ENCODE measurements around the gene CHST3. TPM values are rescaled to one million over a fixed set of nuclear protein-coding genes. Genes with fewer than 3 reads are reported as not detected.

Gene CHST3
- total and polyA plus RNA-seq, 4 experiments from 2014 or later = not detected

DNA sequence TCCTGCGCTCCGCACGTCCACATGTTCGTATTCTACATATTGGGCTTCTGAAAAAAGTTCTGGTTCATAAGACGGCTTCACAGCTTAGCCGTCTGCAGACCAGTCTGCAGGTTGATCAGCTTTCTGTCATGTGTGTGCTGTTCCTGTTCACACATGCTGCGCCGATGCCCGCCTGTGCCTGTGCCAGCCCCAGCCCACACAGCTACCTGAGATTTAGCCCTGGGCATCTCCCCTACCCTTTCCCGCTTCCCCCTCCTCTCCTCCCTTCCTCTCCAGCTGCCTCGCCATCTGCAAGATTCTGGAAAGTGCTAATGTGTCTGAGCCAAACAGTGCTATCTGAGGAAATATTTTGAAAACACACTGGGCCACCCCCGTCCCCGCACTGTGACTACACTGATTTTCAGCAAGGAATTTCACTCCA lies 7.1 kb downstream of the CHST3 start:
- intact Hi-C loops (cut with micrococcal nuclease) = no loop called here
- POLR2A ChIA-PET (ENCODE audit: partially characterized antibody) = no interaction called here
- DNase-seq = no peak
- H3K4me3 ChIP-seq (ENCODE audit: low read length in 2 of 2) = no peak overlapping the region
- H3K9me3 ChIP-seq (ENCODE audit: control insufficient read depth in 1 of 2, low read length in 2 of 2) = no peaks in the 10 kb centered on the region
- CTCF ChIA-PET (ENCODE audit: partially characterized antibody) = interaction anchor here (0.9 kb wide), 1 partner anchor 75 kb away, joined by 3 read pairs; no protein-coding TSS in a partner anchor
- Mint-ChIP-seq H3K36me3 (no peaks in the 10 kb centered on the region), H3K27ac (no peak overlapping the region), H3K4me1 (peaks cover 0 to 4% (median 3%) of the 10 kb centered on the region in 4 donors), H3K9me3 (no peaks in the 10 kb centered on the region), H3K27me3 (peaks cover 4 to 8% of the 10 kb centered on the region in 2 donors), H3K4me3 (no peak overlapping the region)
- H3K27ac ChIP-seq (ENCODE audit: low read depth, low read length) = no peak overlapping the region
- H3K4me1 ChIP-seq (ENCODE audit: insufficient read depth, low read length) = no peaks in the 10 kb centered on the region
- H3K27me3 ChIP-seq (ENCODE audit: insufficient read depth, low read length) = no peaks in the 10 kb centered on the region
- H3K36me3 ChIP-seq (ENCODE audit: insufficient read depth, low read length) = no peaks in the 10 kb centered on the region

DNA sequence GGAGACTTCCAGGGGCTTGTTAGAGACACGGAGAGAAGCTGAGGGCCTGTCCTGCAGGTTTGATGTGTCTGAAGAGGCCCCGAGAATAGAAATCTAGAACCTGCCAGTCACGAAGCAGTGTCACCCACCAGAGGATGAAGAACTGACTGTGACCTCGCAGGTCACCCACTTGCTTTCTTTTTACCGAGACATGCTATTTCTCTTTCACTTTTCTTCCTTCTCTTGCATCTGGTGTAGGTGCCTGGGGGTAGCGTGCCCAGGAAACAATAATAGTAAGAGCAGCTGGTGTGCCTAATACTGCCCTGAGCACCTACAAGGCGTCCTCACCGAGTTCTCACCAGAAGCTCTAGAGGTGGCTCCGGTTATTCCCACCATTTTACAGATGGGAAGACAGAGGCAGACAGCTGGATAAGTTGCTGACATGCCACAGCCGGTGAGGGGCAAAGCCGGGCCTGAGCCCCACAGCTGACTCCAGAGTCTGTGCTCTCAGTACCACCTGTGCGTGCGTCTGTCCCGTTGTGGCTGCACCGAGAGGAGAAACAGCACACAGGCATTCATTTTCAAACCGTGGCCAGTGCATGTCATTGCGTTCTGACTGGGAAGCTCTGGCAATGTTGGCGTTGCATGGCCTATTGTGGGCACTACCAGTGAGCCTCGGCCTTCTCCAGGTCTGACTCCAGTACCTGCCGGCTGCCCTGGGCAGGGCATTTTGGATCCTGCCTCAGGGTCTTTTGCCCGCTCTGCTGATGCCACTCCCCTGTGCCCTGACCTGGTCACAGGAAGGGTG lies 7.8 kb downstream of the CHST3 start:
- H3K9me3 ChIP-seq (ENCODE audit: control insufficient read depth in 1 of 2, low read length in 2 of 2) = no peaks in the 10 kb centered on the region
- H3K27ac ChIP-seq (ENCODE audit: low read depth, low read length) = no peak overlapping the region
- Mint-ChIP-seq H3K4me3 (no peak overlapping the region), H3K9me3 (no peaks in the 10 kb centered on the region), H3K27me3 (peaks cover 4 to 8% of the 10 kb centered on the region in 2 donors), H3K36me3 (no peaks in the 10 kb centered on the region), H3K4me1 (peaks cover 0 to 4% (median 3%) of the 10 kb centered on the region in 4 donors), H3K27ac (no peak overlapping the region)
- H3K4me3 ChIP-seq (ENCODE audit: low read length in 2 of 2) = no peak overlapping the region
- intact Hi-C loops (cut with micrococcal nuclease) = no loop called here
- no peaks in the 10 kb centered on the region for H3K4me1 ChIP-seq (ENCODE audit: insufficient read depth, low read length)
- ChIA-PET POLR2A (ENCODE audit: partially characterized antibody) (no interaction called here), CTCF (ENCODE audit: partially characterized antibody) (no interaction called here)
- H3K36me3 ChIP-seq (ENCODE audit: insufficient read depth, low read length) = no peaks in the 10 kb centered on the region
- no peak for DNase-seq
- H3K27me3 ChIP-seq (ENCODE audit: insufficient read depth, low read length) = no peaks in the 10 kb centered on the region

DNA sequence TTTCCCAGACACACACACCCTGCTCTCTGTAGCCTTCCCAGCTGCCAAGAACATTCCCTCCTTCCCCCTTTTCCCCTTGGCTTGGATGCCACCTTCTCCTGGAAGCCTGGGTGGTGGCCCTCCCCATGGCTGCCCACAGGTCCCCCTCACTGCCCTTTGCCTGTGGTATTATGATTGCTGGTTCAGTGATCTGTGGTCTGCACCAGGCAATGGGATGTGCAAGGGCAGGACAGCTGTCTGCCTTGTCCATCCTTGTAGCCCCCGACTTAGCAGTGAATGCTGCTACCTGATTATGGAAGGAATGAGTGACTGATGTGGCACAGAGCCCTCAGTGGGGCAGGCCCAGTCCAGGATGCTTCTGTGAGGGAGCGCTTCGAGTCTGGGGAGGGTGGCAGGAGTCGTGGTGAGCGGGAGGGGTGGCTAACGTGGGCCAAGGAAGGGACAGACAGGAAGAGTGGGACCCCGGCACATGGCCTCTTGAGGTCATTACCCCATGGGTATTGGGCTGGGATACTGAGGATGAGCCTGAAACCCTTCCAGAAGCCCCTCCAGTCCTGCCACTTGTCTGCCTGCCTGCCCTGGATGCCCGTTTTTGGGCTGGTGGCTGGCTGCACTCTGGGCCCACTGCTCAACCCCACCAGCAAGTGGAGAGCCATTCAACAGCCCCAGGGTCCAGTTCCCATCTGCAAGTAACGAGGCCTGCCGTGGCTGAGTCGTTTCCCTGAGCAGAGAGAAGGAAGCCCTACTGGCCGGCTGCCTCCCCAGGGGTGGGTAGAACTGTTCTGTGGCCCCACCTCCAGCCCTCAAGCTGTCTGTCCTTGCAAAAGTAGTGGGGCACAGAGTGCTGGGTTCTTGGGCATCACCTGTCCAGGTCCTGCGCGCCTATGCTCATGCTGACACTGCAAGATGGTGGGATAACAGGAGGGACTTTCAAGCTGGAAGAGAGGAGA lies 8.8 kb downstream of the CHST3 start:
- Histone ChIP-seq H3K27ac (ENCODE audit: low read depth, low read length) (no peak overlapping the region), H3K36me3 (ENCODE audit: insufficient read depth, low read length) (no peaks in the 10 kb centered on the region), H3K9me3 (ENCODE audit: control insufficient read depth in 1 of 2, low read length in 2 of 2) (no peaks in the 10 kb centered on the region), H3K27me3 (ENCODE audit: insufficient read depth, low read length) (no peaks in the 10 kb centered on the region), H3K4me3 (ENCODE audit: low read length in 2 of 2) (no peak overlapping the region), H3K4me1 (ENCODE audit: insufficient read depth, low read length) (no peaks in the 10 kb centered on the region)
- Mint-ChIP-seq H3K4me1 (peaks cover 0 to 3% (median under 1%) of the 10 kb centered on the region in 4 donors), H3K9me3 (no peaks in the 10 kb centered on the region), H3K4me3 (no peak overlapping the region), H3K36me3 (no peaks in the 10 kb centered on the region), H3K27ac (no peak overlapping the region), H3K27me3 (peaks cover 0 to 4% of the 10 kb centered on the region in 2 donors)
- DNase-seq = no peak
- CTCF ChIA-PET (ENCODE audit: partially characterized antibody) = no interaction called here
- POLR2A ChIA-PET (ENCODE audit: partially characterized antibody) = no interaction called here
- intact Hi-C loops (cut with micrococcal nuclease) = no loop called here

DNA sequence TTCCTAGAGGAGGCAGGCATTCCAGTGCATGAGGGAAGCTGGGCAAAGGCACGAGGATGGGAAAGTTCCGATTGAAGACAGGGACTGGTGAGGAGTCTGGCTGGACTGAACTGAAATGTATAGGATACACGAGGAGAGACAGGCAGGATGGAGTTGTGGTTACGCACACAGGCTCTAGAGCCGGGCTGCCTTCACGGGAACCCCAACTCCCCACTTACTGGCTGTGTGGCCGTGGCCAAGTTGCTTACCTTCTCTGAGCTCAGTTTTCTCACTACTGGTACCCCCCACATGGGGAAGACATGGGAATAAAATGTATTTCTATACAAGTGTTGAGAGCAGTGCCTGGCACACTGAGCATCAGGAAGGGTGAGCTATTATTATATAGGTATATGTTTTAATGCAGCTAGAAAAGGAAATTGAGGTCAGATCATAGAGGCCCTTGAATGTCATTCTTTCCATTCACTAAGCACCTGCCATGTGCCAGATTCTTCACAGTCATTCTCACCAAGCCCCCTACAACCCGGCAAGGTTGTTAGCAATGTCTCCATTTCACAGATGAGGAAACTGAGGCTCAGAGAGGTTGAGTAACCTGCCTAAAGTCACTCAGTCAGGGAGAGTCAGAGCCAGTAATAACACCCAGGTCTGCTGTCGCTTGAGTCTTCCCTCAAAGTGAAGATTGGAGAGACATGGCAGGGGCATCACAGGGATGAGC lies 9.7 kb downstream of the CHST3 start:
- Histone ChIP-seq H3K27me3 (ENCODE audit: insufficient read depth, low read length) (no peaks in the 10 kb centered on the region), H3K9me3 (ENCODE audit: control insufficient read depth in 1 of 2, low read length in 2 of 2) (no peaks in the 10 kb centered on the region), H3K4me1 (ENCODE audit: insufficient read depth, low read length) (no peaks in the 10 kb centered on the region), H3K4me3 (ENCODE audit: low read length in 2 of 2) (no peak overlapping the region), H3K27ac (ENCODE audit: low read depth, low read length) (no peak overlapping the region), H3K36me3 (ENCODE audit: insufficient read depth, low read length) (no peaks in the 10 kb centered on the region)
- Mint-ChIP-seq H3K9me3 (no peaks in the 10 kb centered on the region), H3K4me3 (no peak overlapping the region), H3K4me1 (peaks cover 0 to 3% (median under 1%) of the 10 kb centered on the region in 4 donors), H3K36me3 (no peaks in the 10 kb centered on the region), H3K27ac (no peak overlapping the region), H3K27me3 (peaks cover 0 to 4% of the 10 kb centered on the region in 2 donors)
- CTCF ChIA-PET (ENCODE audit: partially characterized antibody) = no interaction called here
- POLR2A ChIA-PET (ENCODE audit: partially characterized antibody) = no interaction called here
- intact Hi-C loops (cut with micrococcal nuclease) = no loop called here
- no peak for DNase-seq

DNA sequence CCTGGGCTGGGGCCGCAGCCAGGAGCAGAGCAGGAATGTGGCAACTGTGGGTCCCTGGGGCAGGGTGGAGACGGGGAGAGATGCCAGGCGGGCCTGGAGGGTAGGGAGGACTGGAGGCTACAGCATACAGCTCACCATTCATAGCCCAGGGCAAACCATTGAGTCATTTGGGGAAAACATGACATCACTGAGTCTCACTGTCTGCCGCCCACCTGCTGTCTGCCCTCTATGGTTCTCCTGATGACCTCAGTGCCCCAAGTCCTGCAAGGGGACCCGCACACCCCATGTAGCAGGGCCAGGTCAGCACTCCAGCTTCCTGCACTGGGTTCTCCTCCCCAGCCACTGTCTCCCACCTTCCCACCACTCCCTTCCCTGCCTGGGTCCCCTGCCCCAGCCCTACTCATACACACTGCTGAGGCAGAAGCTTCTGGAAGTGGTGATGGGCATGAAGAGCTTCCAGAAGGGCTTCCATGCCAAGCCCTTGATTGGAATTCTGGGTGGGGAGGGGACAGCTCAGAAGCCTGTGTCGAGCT lies 10.4 kb downstream of the CHST3 start:
- Histone ChIP-seq H3K27ac (ENCODE audit: low read depth, low read length) (no peak overlapping the region), H3K9me3 (ENCODE audit: control insufficient read depth in 1 of 2, low read length in 2 of 2) (no peaks in the 10 kb centered on the region), H3K4me1 (ENCODE audit: insufficient read depth, low read length) (no peaks in the 10 kb centered on the region), H3K36me3 (ENCODE audit: insufficient read depth, low read length) (no peaks in the 10 kb centered on the region), H3K4me3 (ENCODE audit: low read length in 2 of 2) (no peak overlapping the region), H3K27me3 (ENCODE audit: insufficient read depth, low read length) (no peaks in the 10 kb centered on the region)
- Mint-ChIP-seq H3K27me3 (peaks cover 0 to 4% of the 10 kb centered on the region in 2 donors), H3K27ac (no peak overlapping the region), H3K4me3 (no peak overlapping the region), H3K36me3 (no peaks in the 10 kb centered on the region), H3K4me1 (peaks cover 0 to 3% (median under 1%) of the 10 kb centered on the region in 4 donors), H3K9me3 (no peaks in the 10 kb centered on the region)
- ChIA-PET CTCF (ENCODE audit: partially characterized antibody) (no interaction called here), POLR2A (ENCODE audit: partially characterized antibody) (no interaction called here)
- DNase-seq = no peak
- intact Hi-C loops (cut with micrococcal nuclease) = no loop called here

DNA sequence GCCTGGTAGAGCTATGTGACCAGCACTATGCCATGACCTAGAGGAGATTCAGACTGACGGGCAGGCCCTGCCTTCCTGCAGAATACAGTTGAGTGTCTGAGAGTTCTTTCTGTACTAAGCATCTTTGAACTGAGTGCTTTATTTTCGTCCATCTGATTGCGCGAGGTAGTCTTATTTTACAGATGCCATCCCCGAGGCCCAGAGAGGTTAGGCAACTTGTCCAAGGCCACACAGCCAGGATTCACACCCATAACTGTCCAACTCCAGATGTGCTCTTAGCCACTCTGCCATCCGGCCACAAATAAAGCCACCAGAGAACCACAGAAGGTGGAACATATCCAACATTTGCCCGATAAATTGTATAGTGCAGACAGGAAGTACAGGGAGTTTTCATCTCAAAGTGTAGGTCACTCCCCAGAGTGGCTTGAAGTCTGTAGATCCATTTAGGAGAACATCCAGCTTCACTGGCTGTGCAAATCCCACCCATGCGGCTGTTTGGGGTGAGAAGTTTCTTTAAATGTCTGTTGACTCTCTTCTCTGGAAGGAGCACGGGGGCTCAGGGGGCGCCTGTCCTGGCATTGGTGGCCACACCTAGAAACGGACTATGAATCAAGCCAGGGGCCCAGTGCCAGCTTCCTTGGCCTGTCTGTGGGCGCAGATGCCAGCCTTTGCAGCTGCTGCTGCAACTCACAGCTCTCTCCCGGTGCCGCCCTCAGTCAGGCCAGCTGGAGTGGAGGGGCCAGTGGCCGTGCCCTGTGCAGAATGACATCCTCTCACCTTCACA lies 11.1 kb downstream of the CHST3 start:
- Mint-ChIP-seq H3K4me1 (peaks cover 0 to 3% (median under 1%) of the 10 kb centered on the region in 4 donors), H3K9me3 (no peaks in the 10 kb centered on the region), H3K36me3 (no peaks in the 10 kb centered on the region), H3K27ac (no peak overlapping the region), H3K4me3 (no peak overlapping the region), H3K27me3 (peaks cover 0 to 4% of the 10 kb centered on the region in 2 donors)
- CTCF ChIA-PET (ENCODE audit: partially characterized antibody) = no interaction called here
- no peaks in the 10 kb centered on the region for H3K9me3 ChIP-seq (ENCODE audit: control insufficient read depth in 1 of 2, low read length in 2 of 2)
- no peak overlapping the region for H3K27ac ChIP-seq (ENCODE audit: low read depth, low read length)
- intact Hi-C loops (cut with micrococcal nuclease) = no loop called here
- no peaks in the 10 kb centered on the region for H3K27me3 ChIP-seq (ENCODE audit: insufficient read depth, low read length)
- no peaks in the 10 kb centered on the region for H3K36me3 ChIP-seq (ENCODE audit: insufficient read depth, low read length)
- DNase-seq = no peak
- no peak overlapping the region for H3K4me3 ChIP-seq (ENCODE audit: low read length in 2 of 2)
- H3K4me1 ChIP-seq (ENCODE audit: insufficient read depth, low read length) = no peaks in the 10 kb centered on the region
- POLR2A ChIA-PET (ENCODE audit: partially characterized antibody) = no interaction called here

Data from CD4-positive, alpha-beta memory T cell (primary cell).